A549 (cell line): ENCODE results near the gene C10orf67. TPM values are rescaled to one million over a fixed set of nuclear protein-coding genes. Genes with fewer than 3 reads are reported as not detected.

Source experiments
- ATAC-seq, 2 experiments: fragments of 200-7000 bp in 1 of 2; fragments of >200 bp in 1 of 2; cut with Nextera tagmentation in 1 of 2; cut with Tn5 transposase in 1 of 2; 3 replicates each; pipeline versions ENCODE4 v1.8.0 to v1.9.1; 2018 to 2020; ENCODE audit warnings: mild to moderate bottlenecking in 1 of 2, moderate library complexity in 1 of 2
- CTCF ChIA-PET: fragments of 300-600 bp; sonication (Branson Sonifier 250); formaldehyde crosslinking; extraction: SDS; loops from one replicate; lab custom pipeline; 2021; ENCODE audit warnings: antibody characterized with exemption, inconsistent platforms; lab: Yijun Ruan, JAX
- POLR2A ChIA-PET: fragments of 350-600 bp; formaldehyde crosslinking; extraction: SDS; loops from one replicate; lab custom pipeline; 2021; ENCODE audit warnings: antibody characterized with exemption, inconsistent platforms; lab: Yijun Ruan, JAX
- DNase-seq, 2 experiments: peaks; one replicate each; pipeline versions ENCODE4 v3.0.0 to v3.0.0-alpha.2; 2011 to 2016; ENCODE audit warnings: low read depth in 1 of 2, low spot score in 1 of 2
- FAIRE-seq: peaks from 2 replicates; lab custom pipeline; 2011; peaks lifted over from hg19 to GRCh38; lab: Jason Lieb, UNC
- H3K27ac ChIP-seq, 2 experiments: fragments of >200 bp; sonication (Bioruptor Twin); formaldehyde crosslinking; 3 replicates each; pipeline ENCODE4 v1.5.1; 2016 to 2017
- H3K4me1 ChIP-seq: fragments of >200 bp; sonication (Bioruptor Twin); formaldehyde crosslinking; 3 replicates; pipeline ENCODE4 v1.6.1; 2016
- H3K4me2 ChIP-seq: fragments of >200 bp; sonication (Bioruptor Twin); formaldehyde crosslinking; 3 replicates; pipeline ENCODE4 v1.6.1; 2016
- H3K4me3 ChIP-seq: fragments of >200 bp; sonication (Bioruptor Twin); formaldehyde crosslinking; 3 replicates; pipeline ENCODE4 v1.5.1; 2016
- H3K9me3 ChIP-seq: fragments of >200 bp; sonication (Bioruptor Twin); formaldehyde crosslinking; 3 replicates; pipeline ENCODE4 v1.6.1; 2016
- BHLHE40 ChIP-seq: IDR thresholded peaks from 2 replicates; pipeline ENCODE4 v1.6.1; 2012; ENCODE audit warnings: low read depth, low read length, inconsistent platforms
- CHD4 ChIP-seq: fragments of 200-600 bp; sonication (generic); IDR thresholded peaks from 2 replicates; pipeline ENCODE4 v1.6.1; 2016; ENCODE audit warnings: antibody characterized with exemption, mild to moderate bottlenecking, borderline replicate concordance
- HOXA7 ChIP-seq: fragments of 250-450 bp; sonication (Bioruptor Pico); IDR thresholded peaks from 2 replicates; pipeline ENCODE4 v1.5.0; 2020; ENCODE audit warnings: mild to moderate bottlenecking, moderate library complexity
- JUN ChIP-seq, 2 experiments: fragments of >200 bp; sonication (Bioruptor Twin); formaldehyde crosslinking; IDR thresholded peaks; 2 replicates in 1 of 2; 3 replicates in 1 of 2; pipeline ENCODE4 v1.6.1; 2016 to 2017
- KDM5A ChIP-seq: fragments of 200-600 bp; sonication (generic); IDR thresholded peaks from 2 replicates; pipeline ENCODE4 v1.6.1; 2016; ENCODE audit warnings: antibody characterized with exemption, mild to moderate bottlenecking
- NFE2L2 ChIP-seq: fragments of 150-350 bp; conservative IDR thresholded peaks from 2 replicates; pipeline ENCODE4 v1.6.1; 2014; ENCODE audit warnings: low read length
- NPAS2 ChIP-seq: fragments of 250-450 bp; sonication (Bioruptor Pico); IDR thresholded peaks from 2 replicates; pipeline ENCODE4 v1.8.0; 2022; ENCODE audit warnings: mild to moderate bottlenecking, moderate library complexity, borderline replicate concordance
- NR3C1 ChIP-seq: fragments of >200 bp; sonication (Bioruptor Twin); formaldehyde crosslinking; IDR thresholded peaks from 3 replicates; pipeline ENCODE4 v1.6.1; 2017
- PHF8 ChIP-seq: fragments of 200-600 bp; sonication (generic); IDR thresholded peaks from 2 replicates; pipeline ENCODE4 v1.6.1; 2016; ENCODE audit warnings: low read depth, mild to moderate bottlenecking, antibody characterized with exemption, moderate library complexity, borderline replicate concordance
- POLR2A ChIP-seq: IDR thresholded peaks from 2 replicates; pipeline ENCODE4 v1.6.1; 2012; ENCODE audit warnings: mild to moderate bottlenecking, low read length
- RAD21 ChIP-seq, 2 experiments: fragments of >200 bp in 1 of 2; sonication (Bioruptor Twin) in 1 of 2; formaldehyde crosslinking in 1 of 2; IDR thresholded peaks in 1 of 2; conservative IDR thresholded peaks in 1 of 2; 2 replicates in 1 of 2; 3 replicates in 1 of 2; pipeline ENCODE4 v1.6.1; 2012 to 2018; ENCODE audit warnings: inconsistent platforms in 1 of 2
- RFX5 ChIP-seq: fragments of 450-650 bp; IDR thresholded peaks from 2 replicates; pipeline ENCODE4 v1.7.1; 2014; ENCODE audit warnings: antibody characterized with exemption, mild to moderate bottlenecking, moderate library complexity
- SREBF2 ChIP-seq: fragments of 450-650 bp; IDR thresholded peaks from 2 replicates; pipeline ENCODE4 v1.6.1; 2014; ENCODE audit warnings: mild to moderate bottlenecking, moderate library complexity
- TFCP2L1 ChIP-seq: fragments of 250-450 bp; sonication (Bioruptor Pico); IDR thresholded peaks from 2 replicates; pipeline ENCODE4 v1.5.0; 2021; ENCODE audit warnings: mild to moderate bottlenecking
- TP53 ChIP-seq: fragments of 250-450 bp; sonication (Bioruptor Pico); IDR thresholded peaks from 2 replicates; pipeline ENCODE4 v1.5.0; 2021; ENCODE audit warnings: mild to moderate bottlenecking, moderate library complexity
- WGBS: methylation state at CpG from one replicate; pipeline ENCODE4 v1.1.6; 2017; ENCODE audit errors: missing lambda C conversion rate; 5-methylcytosine and 5-hydroxymethylcytosine counted together
- polyA plus RNA-seq, 4 experiments: library from polyadenylated mRNA; depleted of rRNA in 3 of 4; stranded (reverse); fragments of >200 nt; fragmentation: RNase III in 1 of 4; extraction: RNeasy Plus Mini Kit Qiagen cat#74134 plus additional on column Dnase treatment in 1 of 4; gene quantifications; 2 replicates in 3 of 4; 3 replicates in 1 of 4; pipeline ENCODE4 v1.2.3, GENCODE V29; 2011 to 2017
- TF ChIP-seq, protein P1 (sequence below): fragments of 150-350 bp; IDR thresholded peaks from 2 replicates; pipeline ENCODE4 v1.6.1; 2014; ENCODE audit warnings: low read depth, mild to moderate bottlenecking, low read length
- TF ChIP-seq, protein P2 (sequence below): IDR thresholded peaks from 2 replicates; pipeline ENCODE4 v1.6.1; 2012
- TF ChIP-seq, protein P3 (sequence below): fragments of 250-450 bp; sonication (Bioruptor Pico); IDR thresholded peaks from 2 replicates; pipeline ENCODE4 v1.5.0; 2021; ENCODE audit warnings: mild to moderate bottlenecking, moderate library complexity, borderline replicate concordance
- TF ChIP-seq, protein P4 (sequence below): fragments of 450-650 bp; IDR thresholded peaks from 2 replicates; pipeline ENCODE4 v1.6.1; 2014; ENCODE audit warnings: antibody characterized with exemption
- TF ChIP-seq, protein P5 (sequence below): IDR thresholded peaks from 2 replicates; pipeline ENCODE4 v1.6.1; 2012; ENCODE audit warnings: low read depth, borderline replicate concordance
- TF ChIP-seq, protein P6 (sequence below): fragments of >200 bp; sonication (Bioruptor Twin); formaldehyde crosslinking; IDR thresholded peaks from 3 replicates; pipeline ENCODE4 v1.5.1; 2016
- TF ChIP-seq, protein P7 (sequence below): fragments of 200-600 bp; sonication (generic); IDR thresholded peaks from 2 replicates; pipeline ENCODE4 v1.6.1; 2016; ENCODE audit warnings: antibody characterized with exemption, mild to moderate bottlenecking, moderate library complexity

Gene C10orf67
- polyA plus RNA-seq, 2 of the 4 experiments (the other 2 are of a cell fraction) = 0.06 to 0.09 TPM

DNA sequence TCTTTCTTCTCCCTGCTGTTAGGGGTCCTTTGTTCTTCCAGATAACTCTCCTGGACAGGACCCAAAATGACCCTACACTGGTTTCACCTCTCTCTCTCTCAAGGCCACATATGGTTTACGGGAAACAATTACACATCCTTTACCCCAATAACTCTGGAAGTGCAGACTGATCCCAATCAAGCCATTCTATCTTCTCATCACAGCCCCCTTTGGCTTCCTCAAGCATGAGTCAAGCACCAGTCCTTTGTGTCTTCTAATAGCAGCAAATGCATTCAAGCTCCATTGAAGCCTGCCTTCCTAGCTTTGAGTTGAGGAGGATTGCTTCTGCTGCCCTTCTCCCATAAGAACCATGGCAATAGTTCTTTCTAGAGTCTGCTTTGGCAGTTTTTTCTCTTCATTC lies 20.2 kb downstream of the C10orf67 start:
- H3K27ac ChIP-seq = no peak overlapping the region
- FAIRE-seq (no peak), DNase-seq (no peak), ATAC-seq (no peak)
- no peaks in the 10 kb centered on the region for H3K4me1 ChIP-seq
- ChIA-PET CTCF (interaction anchor here (1.1 to 1.5 kb wide), 4 partner anchors 9 to 206 kb away, joined by 3 to 9 read pairs (median 3); no protein-coding TSS in a partner anchor), POLR2A (no interaction called here)
- TF ChIP-seq, protein P1, sequence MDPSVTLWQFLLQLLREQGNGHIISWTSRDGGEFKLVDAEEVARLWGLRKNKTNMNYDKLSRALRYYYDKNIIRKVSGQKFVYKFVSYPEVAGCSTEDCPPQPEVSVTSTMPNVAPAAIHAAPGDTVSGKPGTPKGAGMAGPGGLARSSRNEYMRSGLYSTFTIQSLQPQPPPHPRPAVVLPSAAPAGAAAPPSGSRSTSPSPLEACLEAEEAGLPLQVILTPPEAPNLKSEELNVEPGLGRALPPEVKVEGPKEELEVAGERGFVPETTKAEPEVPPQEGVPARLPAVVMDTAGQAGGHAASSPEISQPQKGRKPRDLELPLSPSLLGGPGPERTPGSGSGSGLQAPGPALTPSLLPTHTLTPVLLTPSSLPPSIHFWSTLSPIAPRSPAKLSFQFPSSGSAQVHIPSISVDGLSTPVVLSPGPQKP = no peak
- TF ChIP-seq, protein P2, sequence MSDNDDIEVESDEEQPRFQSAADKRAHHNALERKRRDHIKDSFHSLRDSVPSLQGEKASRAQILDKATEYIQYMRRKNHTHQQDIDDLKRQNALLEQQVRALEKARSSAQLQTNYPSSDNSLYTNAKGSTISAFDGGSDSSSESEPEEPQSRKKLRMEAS = no peak
- TF ChIP-seq POLR2A (no peak), JUN (IDR thresholded peaks at IDR 0.05) (no peak), RAD21 (conservative IDR thresholded peaks at IDR 0.05 in 1 of 2, IDR thresholded peaks at IDR 0.05 in 1 of 2) (no peak), BHLHE40 (no peak), KDM5A (no peak), NFE2L2 (no peak), SREBF2 (no peak), CHD4 (no peak)
- TF ChIP-seq, protein P3, sequence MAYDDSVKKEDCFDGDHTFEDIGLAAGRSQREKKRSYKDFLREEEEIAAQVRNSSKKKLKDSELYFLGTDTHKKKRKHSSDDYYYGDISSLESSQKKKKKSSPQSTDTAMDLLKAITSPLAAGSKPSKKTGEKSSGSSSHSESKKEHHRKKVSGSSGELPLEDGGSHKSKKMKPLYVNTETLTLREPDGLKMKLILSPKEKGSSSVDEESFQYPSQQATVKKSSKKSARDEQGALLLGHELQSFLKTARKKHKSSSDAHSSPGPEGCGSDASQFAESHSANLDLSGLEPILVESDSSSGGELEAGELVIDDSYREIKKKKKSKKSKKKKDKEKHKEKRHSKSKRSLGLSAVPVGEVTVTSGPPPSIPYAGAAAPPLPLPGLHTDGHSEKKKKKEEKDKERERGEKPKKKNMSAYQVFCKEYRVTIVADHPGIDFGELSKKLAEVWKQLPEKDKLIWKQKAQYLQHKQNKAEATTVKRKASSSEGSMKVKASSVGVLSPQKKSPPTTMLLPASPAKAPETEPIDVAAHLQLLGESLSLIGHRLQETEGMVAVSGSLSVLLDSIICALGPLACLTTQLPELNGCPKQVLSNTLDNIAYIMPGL (CRISPR knock-in tag) = no peak
- TF ChIP-seq, protein P4, sequence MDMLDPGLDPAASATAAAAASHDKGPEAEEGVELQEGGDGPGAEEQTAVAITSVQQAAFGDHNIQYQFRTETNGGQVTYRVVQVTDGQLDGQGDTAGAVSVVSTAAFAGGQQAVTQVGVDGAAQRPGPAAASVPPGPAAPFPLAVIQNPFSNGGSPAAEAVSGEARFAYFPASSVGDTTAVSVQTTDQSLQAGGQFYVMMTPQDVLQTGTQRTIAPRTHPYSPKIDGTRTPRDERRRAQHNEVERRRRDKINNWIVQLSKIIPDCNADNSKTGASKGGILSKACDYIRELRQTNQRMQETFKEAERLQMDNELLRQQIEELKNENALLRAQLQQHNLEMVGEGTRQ = no peak
- TF ChIP-seq, protein P5, sequence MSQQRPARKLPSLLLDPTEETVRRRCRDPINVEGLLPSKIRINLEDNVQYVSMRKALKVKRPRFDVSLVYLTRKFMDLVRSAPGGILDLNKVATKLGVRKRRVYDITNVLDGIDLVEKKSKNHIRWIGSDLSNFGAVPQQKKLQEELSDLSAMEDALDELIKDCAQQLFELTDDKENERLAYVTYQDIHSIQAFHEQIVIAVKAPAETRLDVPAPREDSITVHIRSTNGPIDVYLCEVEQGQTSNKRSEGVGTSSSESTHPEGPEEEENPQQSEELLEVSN = no peak
- no peak overlapping the region for H3K4me2 ChIP-seq
- WGBS = 44% methylated on average over 1 of the region's 1 CpG
- no peaks in the 10 kb centered on the region for H3K9me3 ChIP-seq
- H3K4me3 ChIP-seq = no peak overlapping the region

DNA sequence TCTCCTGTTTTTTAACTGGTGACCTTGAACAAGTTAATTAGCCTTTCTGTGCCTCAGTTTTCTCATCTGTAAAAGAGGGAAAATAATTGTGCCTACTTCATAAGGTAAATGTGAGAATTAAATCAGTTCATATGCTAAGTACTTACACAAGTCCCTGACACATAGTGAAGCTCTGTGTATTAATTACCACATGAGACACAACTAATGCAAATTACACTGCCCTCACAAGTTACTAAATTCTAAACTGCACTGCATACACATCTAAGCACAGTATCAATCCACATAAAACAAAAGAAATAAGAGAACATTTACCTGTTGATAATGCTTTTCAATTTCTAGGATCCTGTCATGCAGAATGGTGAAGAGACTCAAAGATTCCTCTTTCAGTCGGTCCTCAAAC lies 22.5 kb downstream of the C10orf67 start:
- H3K4me2 ChIP-seq = no peak overlapping the region
- H3K27ac ChIP-seq = no peak overlapping the region
- TF ChIP-seq NR3C1 = no peak
- TF ChIP-seq, protein P1 = no peak
- no peak overlapping the region for H3K4me3 ChIP-seq
- ATAC-seq (no peak), DNase-seq (no peak), FAIRE-seq (no peak)
- WGBS = 4% methylated on average over 1 of the region's 1 CpG
- H3K4me1 ChIP-seq = no peaks in the 10 kb centered on the region
- ChIA-PET POLR2A (no interaction called here), CTCF (interaction anchor here (0.6 to 1.5 kb wide), 2 partner anchors 12 to 199 kb away, joined by 3 read pairs; no protein-coding TSS in a partner anchor)
- no peaks in the 10 kb centered on the region for H3K9me3 ChIP-seq

DNA sequence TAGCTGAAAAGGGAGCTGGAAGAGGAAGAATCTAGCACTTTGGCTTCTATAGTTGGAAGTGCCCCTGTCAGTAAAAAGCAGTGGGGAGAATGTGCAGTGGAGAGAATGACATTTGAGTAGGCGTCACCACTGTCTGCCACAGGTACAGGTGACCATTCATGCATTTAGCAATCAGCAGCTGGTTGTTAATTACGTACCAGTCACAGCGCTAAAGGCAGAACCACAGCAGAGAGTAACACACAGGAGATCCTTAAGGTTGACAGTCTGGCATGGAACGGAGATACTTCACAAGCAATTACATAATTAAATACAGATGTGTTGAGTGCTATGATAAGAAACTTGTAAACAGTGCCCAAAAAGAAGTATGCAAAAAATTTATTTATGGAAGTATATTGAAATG lies 24.8 kb downstream of the C10orf67 start:
- H3K4me3 ChIP-seq = no peak overlapping the region
- DNase-seq (no peak), ATAC-seq (no peak), FAIRE-seq (no peak)
- CTCF ChIA-PET = interaction anchor here (0.6 to 11.3 kb wide), 2 partner anchors 22 to 208 kb away, joined by 3 to 176 read pairs; no protein-coding TSS in a partner anchor
- no peak overlapping the region for H3K27ac ChIP-seq
- 58% methylated on average over 4 of the region's 4 CpGs for WGBS
- no peaks in the 10 kb centered on the region for H3K9me3 ChIP-seq
- no peak overlapping the region for H3K4me2 ChIP-seq
- no peaks in the 10 kb centered on the region for H3K4me1 ChIP-seq
- POLR2A ChIA-PET = no interaction called here
- TF ChIP-seq, protein P6, sequence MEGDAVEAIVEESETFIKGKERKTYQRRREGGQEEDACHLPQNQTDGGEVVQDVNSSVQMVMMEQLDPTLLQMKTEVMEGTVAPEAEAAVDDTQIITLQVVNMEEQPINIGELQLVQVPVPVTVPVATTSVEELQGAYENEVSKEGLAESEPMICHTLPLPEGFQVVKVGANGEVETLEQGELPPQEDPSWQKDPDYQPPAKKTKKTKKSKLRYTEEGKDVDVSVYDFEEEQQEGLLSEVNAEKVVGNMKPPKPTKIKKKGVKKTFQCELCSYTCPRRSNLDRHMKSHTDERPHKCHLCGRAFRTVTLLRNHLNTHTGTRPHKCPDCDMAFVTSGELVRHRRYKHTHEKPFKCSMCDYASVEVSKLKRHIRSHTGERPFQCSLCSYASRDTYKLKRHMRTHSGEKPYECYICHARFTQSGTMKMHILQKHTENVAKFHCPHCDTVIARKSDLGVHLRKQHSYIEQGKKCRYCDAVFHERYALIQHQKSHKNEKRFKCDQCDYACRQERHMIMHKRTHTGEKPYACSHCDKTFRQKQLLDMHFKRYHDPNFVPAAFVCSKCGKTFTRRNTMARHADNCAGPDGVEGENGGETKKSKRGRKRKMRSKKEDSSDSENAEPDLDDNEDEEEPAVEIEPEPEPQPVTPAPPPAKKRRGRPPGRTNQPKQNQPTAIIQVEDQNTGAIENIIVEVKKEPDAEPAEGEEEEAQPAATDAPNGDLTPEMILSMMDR = no peak
- no peak for TF ChIP-seq HOXA7 (CRISPR knock-in tag)
- TF ChIP-seq NR3C1 = no peak
- no peak for TF ChIP-seq RFX5
- no peak for TF ChIP-seq TFCP2L1 (CRISPR knock-in tag)
- TF ChIP-seq TP53 (CRISPR knock-in tag) = no peak
- no peak for TF ChIP-seq NPAS2
- no peak for TF ChIP-seq PHF8
- TF ChIP-seq, protein P7, sequence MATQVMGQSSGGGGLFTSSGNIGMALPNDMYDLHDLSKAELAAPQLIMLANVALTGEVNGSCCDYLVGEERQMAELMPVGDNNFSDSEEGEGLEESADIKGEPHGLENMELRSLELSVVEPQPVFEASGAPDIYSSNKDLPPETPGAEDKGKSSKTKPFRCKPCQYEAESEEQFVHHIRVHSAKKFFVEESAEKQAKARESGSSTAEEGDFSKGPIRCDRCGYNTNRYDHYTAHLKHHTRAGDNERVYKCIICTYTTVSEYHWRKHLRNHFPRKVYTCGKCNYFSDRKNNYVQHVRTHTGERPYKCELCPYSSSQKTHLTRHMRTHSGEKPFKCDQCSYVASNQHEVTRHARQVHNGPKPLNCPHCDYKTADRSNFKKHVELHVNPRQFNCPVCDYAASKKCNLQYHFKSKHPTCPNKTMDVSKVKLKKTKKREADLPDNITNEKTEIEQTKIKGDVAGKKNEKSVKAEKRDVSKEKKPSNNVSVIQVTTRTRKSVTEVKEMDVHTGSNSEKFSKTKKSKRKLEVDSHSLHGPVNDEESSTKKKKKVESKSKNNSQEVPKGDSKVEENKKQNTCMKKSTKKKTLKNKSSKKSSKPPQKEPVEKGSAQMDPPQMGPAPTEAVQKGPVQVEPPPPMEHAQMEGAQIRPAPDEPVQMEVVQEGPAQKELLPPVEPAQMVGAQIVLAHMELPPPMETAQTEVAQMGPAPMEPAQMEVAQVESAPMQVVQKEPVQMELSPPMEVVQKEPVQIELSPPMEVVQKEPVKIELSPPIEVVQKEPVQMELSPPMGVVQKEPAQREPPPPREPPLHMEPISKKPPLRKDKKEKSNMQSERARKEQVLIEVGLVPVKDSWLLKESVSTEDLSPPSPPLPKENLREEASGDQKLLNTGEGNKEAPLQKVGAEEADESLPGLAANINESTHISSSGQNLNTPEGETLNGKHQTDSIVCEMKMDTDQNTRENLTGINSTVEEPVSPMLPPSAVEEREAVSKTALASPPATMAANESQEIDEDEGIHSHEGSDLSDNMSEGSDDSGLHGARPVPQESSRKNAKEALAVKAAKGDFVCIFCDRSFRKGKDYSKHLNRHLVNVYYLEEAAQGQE = no peak
